ENCODE measurements around the gene SDF2L1. TPM values are rescaled to one million over a fixed set of nuclear protein-coding genes. Genes with fewer than 3 reads are reported as not detected.

SDF2L1 gene
- total RNA-seq, 1 donor from 2014 or later = 24.0 TPM

DNA sequence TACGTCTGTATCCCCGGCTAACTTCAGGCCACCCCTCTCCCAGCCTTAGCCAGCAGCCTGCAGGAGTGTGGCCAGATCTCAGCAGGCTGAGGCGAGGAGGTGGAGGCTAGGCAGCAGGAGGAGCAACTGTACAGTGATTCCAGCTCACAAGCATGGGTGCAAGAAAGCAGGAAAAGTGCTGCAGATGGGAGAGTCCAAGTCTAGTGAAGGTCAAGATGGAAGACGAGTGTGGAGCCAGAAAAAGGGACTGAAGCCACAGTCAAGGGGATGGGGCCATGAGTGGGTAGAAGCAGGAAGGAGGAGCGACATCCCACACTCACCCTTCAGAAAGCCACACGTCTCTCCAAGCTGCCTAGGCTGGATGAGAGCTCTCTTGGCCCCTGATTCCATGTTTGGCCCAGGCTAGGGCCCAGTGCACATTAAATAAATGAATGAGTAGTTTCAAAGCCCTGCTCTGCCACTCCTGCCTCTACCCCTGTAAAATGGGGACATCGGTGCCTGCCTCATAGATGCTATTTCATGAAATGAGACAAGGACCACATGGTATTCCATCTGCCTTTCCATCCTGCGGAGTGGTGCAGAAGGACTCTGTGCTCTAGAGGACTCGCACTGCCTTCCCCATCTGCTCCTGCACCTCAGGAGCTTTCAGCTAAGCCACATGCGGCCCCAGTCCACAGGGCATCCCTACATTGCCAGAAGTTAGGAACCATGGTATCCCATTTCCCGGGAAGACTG lies 15.2 kb upstream of the SDF2L1 start:
- Mint-ChIP-seq H3K4me3 (ENCODE audit: unreplicated experiment) (peak overlapping the region; percentile 85), H3K9me3 (ENCODE audit: unreplicated experiment) (peaks cover 21% of the 10 kb centered on the region), H3K4me1 (ENCODE audit: low read depth, unreplicated experiment) (peaks cover 48% of the 10 kb centered on the region), H3K27me3 (ENCODE audit: unreplicated experiment) (peaks cover 6% of the 10 kb centered on the region), H3K27ac (ENCODE audit: unreplicated experiment) (peak overlapping the region; percentile 95), H3K36me3 (ENCODE audit: unreplicated experiment) (no peaks in the 10 kb centered on the region)
- TF ChIP-seq, protein P1, sequence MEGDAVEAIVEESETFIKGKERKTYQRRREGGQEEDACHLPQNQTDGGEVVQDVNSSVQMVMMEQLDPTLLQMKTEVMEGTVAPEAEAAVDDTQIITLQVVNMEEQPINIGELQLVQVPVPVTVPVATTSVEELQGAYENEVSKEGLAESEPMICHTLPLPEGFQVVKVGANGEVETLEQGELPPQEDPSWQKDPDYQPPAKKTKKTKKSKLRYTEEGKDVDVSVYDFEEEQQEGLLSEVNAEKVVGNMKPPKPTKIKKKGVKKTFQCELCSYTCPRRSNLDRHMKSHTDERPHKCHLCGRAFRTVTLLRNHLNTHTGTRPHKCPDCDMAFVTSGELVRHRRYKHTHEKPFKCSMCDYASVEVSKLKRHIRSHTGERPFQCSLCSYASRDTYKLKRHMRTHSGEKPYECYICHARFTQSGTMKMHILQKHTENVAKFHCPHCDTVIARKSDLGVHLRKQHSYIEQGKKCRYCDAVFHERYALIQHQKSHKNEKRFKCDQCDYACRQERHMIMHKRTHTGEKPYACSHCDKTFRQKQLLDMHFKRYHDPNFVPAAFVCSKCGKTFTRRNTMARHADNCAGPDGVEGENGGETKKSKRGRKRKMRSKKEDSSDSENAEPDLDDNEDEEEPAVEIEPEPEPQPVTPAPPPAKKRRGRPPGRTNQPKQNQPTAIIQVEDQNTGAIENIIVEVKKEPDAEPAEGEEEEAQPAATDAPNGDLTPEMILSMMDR (IDR thresholded peaks at IDR 0.05; ENCODE audit: partially characterized antibody, unreplicated experiment) = no peak
- peak; percentile 51 for DNase-seq

DNA sequence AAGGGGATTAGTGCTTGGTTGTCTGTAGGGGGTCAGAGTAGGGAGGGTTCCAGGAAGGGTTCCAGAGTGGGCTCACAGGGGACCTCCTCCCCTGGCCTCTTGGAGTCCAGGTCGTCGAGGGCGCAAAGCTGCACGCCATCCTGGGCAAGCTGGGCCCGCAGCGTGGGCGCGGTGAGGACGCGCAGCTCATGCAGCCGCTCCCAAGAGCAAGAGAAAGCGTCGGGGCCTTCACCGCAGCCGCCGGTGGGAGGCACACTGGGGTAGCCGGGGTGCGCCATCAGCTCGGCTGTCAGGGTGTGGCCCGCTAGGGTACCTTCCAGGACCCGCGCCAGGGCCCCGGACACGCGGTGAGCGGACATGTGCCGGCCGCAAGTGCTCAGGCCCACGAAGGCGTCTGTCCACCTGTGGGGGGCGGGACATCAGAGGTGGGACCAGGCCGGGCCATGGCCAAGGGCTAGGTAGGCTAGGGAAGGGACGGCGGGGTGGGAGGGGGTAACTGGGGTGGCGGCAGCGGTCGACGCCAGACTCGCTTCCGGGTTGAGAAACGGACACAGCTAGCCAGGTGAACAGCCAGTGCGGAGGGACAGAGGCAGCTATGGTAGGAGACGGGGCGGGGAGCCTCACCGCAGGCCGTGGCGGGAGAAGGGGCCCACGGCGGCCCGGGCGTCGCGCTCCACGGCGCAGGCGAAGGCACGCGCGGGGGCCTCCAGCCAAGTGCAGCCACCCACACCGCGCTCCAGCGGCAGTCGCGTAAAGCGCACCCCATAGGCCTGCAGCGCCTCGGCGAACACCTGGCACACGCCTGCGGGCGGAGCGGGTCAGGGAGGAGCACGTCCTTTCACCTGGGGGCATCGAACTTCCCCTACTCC lies 13.5 kb upstream of the SDF2L1 start:
- peak overlapping the region; percentile 84 for H3K4me3 Mint-ChIP-seq (ENCODE audit: unreplicated experiment)
- H3K36me3 Mint-ChIP-seq (ENCODE audit: unreplicated experiment) = no peaks in the 10 kb centered on the region
- DNase-seq = no peak
- peak overlapping the region; percentile 46 for H3K27ac Mint-ChIP-seq (ENCODE audit: unreplicated experiment)
- TF ChIP-seq, protein P1 (IDR thresholded peaks at IDR 0.05; ENCODE audit: partially characterized antibody, unreplicated experiment) = no peak
- H3K27me3 Mint-ChIP-seq (ENCODE audit: unreplicated experiment) = peaks cover 6% of the 10 kb centered on the region
- peaks cover 35% of the 10 kb centered on the region for H3K4me1 Mint-ChIP-seq (ENCODE audit: low read depth, unreplicated experiment)
- peaks cover 16% of the 10 kb centered on the region for H3K9me3 Mint-ChIP-seq (ENCODE audit: unreplicated experiment)

DNA sequence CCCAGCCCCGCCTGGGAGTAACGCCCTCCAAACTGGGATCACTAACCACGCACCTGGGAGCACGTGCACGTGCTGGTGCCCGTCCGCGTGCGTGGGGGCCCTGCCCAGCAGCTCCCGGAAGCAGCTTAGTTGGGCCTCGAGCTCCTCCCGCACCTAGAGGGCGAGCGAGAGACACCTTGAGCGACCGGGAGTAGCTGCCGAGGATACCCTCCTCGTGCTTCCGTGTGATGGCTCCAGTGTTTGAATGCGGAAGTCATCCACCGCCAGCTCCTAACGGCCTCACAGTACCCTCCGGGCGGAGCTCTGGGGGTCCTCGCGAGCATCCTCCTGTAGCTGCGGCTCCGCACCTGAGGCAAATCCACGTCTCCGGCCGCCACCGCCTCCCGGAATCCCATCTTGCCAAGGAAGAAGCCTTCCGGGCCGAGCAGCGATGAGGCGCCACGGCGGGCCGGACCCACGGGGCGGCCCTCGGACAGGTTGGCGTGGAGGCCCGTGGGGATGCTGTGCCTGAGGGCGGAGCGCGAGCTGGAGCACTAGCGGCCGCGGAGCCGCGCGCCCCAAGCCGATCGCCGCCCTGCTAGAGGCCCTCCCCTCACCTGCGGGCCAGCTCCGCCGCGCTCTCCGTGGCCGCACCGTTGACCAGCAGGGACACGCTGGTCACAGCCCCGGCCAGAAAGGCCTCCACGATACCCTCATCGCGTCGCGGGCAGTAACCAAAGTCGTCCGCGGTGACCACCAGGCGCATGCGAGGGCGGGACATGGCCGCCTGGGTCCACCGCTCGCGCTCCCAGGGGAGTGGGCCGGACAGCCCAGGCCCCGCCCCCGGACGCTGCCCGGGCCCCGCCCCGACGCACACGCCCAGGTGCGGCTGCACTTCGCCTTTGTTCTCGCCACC lies 12.6 kb upstream of the SDF2L1 start, which contains the start of gene YDJC:
TSS of gene YDJC (minus strand) at position 768 of the 895 bp plus-strand sequence. CDS start at position 760, 8 bp downstream.
- Mint-ChIP-seq H3K4me1 (ENCODE audit: low read depth, unreplicated experiment) (peaks cover 31% of the 10 kb centered on the region), H3K36me3 (ENCODE audit: unreplicated experiment) (no peaks in the 10 kb centered on the region), H3K27ac (ENCODE audit: unreplicated experiment) (peak within 1 kb of the TSS; percentile 66), H3K4me3 (ENCODE audit: unreplicated experiment) (peak within 1 kb of the TSS; percentile 84), H3K27me3 (ENCODE audit: unreplicated experiment) (peaks cover 6% of the 10 kb centered on the region), H3K9me3 (ENCODE audit: unreplicated experiment) (peaks cover 16% of the 10 kb centered on the region)
- peak; percentile 98 for DNase-seq
- TF ChIP-seq, protein P1 (IDR thresholded peaks at IDR 0.05; ENCODE audit: partially characterized antibody, unreplicated experiment) = no peak

- DNase-seq = no peak
- H3K27ac Mint-ChIP-seq (ENCODE audit: unreplicated experiment) = no peak overlapping the region
- H3K36me3 Mint-ChIP-seq (ENCODE audit: unreplicated experiment) = no peaks in the 10 kb centered on the region
- peaks cover 7% of the 10 kb centered on the region for H3K27me3 Mint-ChIP-seq (ENCODE audit: unreplicated experiment)
- no peak overlapping the region for H3K4me3 Mint-ChIP-seq (ENCODE audit: unreplicated experiment)
- peaks cover 16% of the 10 kb centered on the region for H3K9me3 Mint-ChIP-seq (ENCODE audit: unreplicated experiment)
- H3K4me1 Mint-ChIP-seq (ENCODE audit: low read depth, unreplicated experiment) = peaks cover 20% of the 10 kb centered on the region
- TF ChIP-seq, protein P1 (IDR thresholded peaks at IDR 0.05; ENCODE audit: partially characterized antibody, unreplicated experiment) = no peak
Measured at GRCh38 chr22:21631025-21631424, 11.1 kb upstream of the SDF2L1 start.

Measured in glutamatergic neuron (in vitro differentiated cells).